WTC11 (cell line): Measurements from ENCODE around the gene CPNE4. TPM values are rescaled to one million over a fixed set of nuclear protein-coding genes. Genes with fewer than 3 reads are reported as not detected.

Source experiments
- ATAC-seq: fragments of 200-7000 bp; cut with Tn5 transposase; 2 replicates; pipeline ENCODE4 v1.10.0; 2021; ENCODE audit warnings: mild to moderate bottlenecking, moderate library complexity
- CTCF ChIA-PET: fragments of 300-600 bp; sonication (Branson Sonifier 250); formaldehyde crosslinking; loops from one replicate; lab custom pipeline; 2021; ENCODE audit warnings: antibody characterized with exemption; lab: Charles Lee
- POLR2A ChIA-PET: fragments of 350-600 bp; sonication (Branson Sonifier 250); formaldehyde crosslinking; loops from one replicate; lab custom pipeline; 2021; ENCODE audit warnings: antibody characterized with exemption; lab: Charles Lee
- DNase-seq: peaks from one replicate; pipeline ENCODE4 v3.0.0; 2021; ENCODE audit warnings: low spot score
- H3K27ac Mint-ChIP-seq: 2 replicates; pipeline ENCODE4 v1.8.0; 2021; ENCODE audit warnings: mixed read lengths
- H3K27me3 Mint-ChIP-seq: 2 replicates; pipeline ENCODE4 v1.8.0; 2021; ENCODE audit warnings: low read depth, mild to moderate bottlenecking, moderate library complexity, mixed read lengths
- H3K36me3 Mint-ChIP-seq: 2 replicates; pipeline ENCODE4 v1.8.0; 2021; ENCODE audit warnings: mixed read lengths
- H3K4me1 Mint-ChIP-seq: 2 replicates; pipeline ENCODE4 v1.8.0; 2022; ENCODE audit warnings: mixed read lengths
- H3K4me3 Mint-ChIP-seq: 2 replicates; pipeline ENCODE4 v1.8.0; 2021; ENCODE audit warnings: mild to moderate bottlenecking, moderate library complexity, mixed read lengths
- H3K9me3 Mint-ChIP-seq: 2 replicates; pipeline ENCODE4 v1.8.0; 2021; ENCODE audit warnings: mixed read lengths
- ATF2 ChIP-seq: sonication (generic); formaldehyde crosslinking; IDR thresholded peaks from 2 replicates; pipeline ENCODE4 v1.8.1; 2022; ENCODE audit warnings: low read depth, missing genetic modification reagents, borderline replicate concordance
- CREB1 ChIP-seq: sonication (generic); formaldehyde crosslinking; IDR thresholded peaks from 2 replicates; pipeline ENCODE4 v1.8.0; 2023; ENCODE audit warnings: mild to moderate bottlenecking, missing genetic modification reagents
- E2F1 ChIP-seq: sonication (generic); formaldehyde crosslinking; IDR thresholded peaks from 2 replicates; pipeline ENCODE4 v1.8.0; 2022; ENCODE audit warnings: mild to moderate bottlenecking, missing genetic modification reagents
- E2F4 ChIP-seq: sonication (generic); formaldehyde crosslinking; IDR thresholded peaks from 2 replicates; pipeline ENCODE4 v1.8.1; 2022; ENCODE audit warnings: low read depth, mild to moderate bottlenecking, moderate library complexity, missing genetic modification reagents, borderline replicate concordance
- ELF4 ChIP-seq: sonication (generic); formaldehyde crosslinking; IDR thresholded peaks from 2 replicates; pipeline ENCODE4 v1.8.1; 2022; ENCODE audit warnings: low read depth, mild to moderate bottlenecking, moderate library complexity, missing genetic modification reagents
- HMGA2 ChIP-seq: fragments of 250-450 bp; sonication (Bioruptor Pico); IDR thresholded peaks from 2 replicates; pipeline ENCODE4 v1.4.0; 2021; ENCODE audit warnings: mild to moderate bottlenecking, moderate library complexity
- NFATC4 ChIP-seq: fragments of 250-450 bp; sonication (Bioruptor Pico); IDR thresholded peaks from 2 replicates; pipeline ENCODE4 v1.9.0; 2021; ENCODE audit warnings: mild to moderate bottlenecking
- NFYB ChIP-seq: sonication (generic); formaldehyde crosslinking; conservative IDR thresholded peaks from 2 replicates; pipeline ENCODE4 v1.8.0; 2022; ENCODE audit warnings: low read depth, missing genetic modification reagents
- TEAD1 ChIP-seq: sonication (generic); formaldehyde crosslinking; IDR thresholded peaks from 2 replicates; pipeline ENCODE4 v1.8.0; 2022; ENCODE audit warnings: mild to moderate bottlenecking, missing genetic modification reagents
- TEAD4 ChIP-seq: sonication (generic); formaldehyde crosslinking; IDR thresholded peaks from 2 replicates; pipeline ENCODE4 v1.8.0; 2022; ENCODE audit warnings: mild to moderate bottlenecking, missing genetic modification reagents
- TP53 ChIP-seq: sonication (generic); formaldehyde crosslinking; IDR thresholded peaks from 2 replicates; pipeline ENCODE4 v1.8.1; 2023; ENCODE audit warnings: mild to moderate bottlenecking, missing genetic modification reagents
- ZNF121 ChIP-seq: sonication (generic); formaldehyde crosslinking; IDR thresholded peaks from 2 replicates; pipeline ENCODE4 v1.8.0; 2023; ENCODE audit warnings: missing genetic modification reagents
- ZNF263 ChIP-seq: sonication (generic); formaldehyde crosslinking; IDR thresholded peaks from 2 replicates; pipeline ENCODE4 v1.8.1; 2022; ENCODE audit warnings: low read depth, mild to moderate bottlenecking, moderate library complexity, missing genetic modification reagents
- ZSCAN18 ChIP-seq: fragments of 250-450 bp; sonication (Bioruptor Pico); IDR thresholded peaks from 2 replicates; pipeline ENCODE4 v2.1.2; 2022; ENCODE audit warnings: mild to moderate bottlenecking, moderate library complexity
- total RNA-seq: library from RNA; stranded (reverse); gene quantifications from 3 replicates; pipeline ENCODE4 v1.2.3, GENCODE V29; 2021
- TF ChIP-seq, protein P1 (sequence below): sonication (generic); formaldehyde crosslinking; conservative IDR thresholded peaks from 2 replicates; pipeline ENCODE4 v1.8.1; 2022; ENCODE audit warnings: mild to moderate bottlenecking, missing genetic modification reagents
- TF ChIP-seq, protein P2 (sequence below): sonication (generic); formaldehyde crosslinking; IDR thresholded peaks from 2 replicates; pipeline ENCODE4 v1.8.0; 2022; ENCODE audit warnings: mild to moderate bottlenecking, missing genetic modification reagents
- TF ChIP-seq, protein P3 (sequence below): sonication (generic); formaldehyde crosslinking; IDR thresholded peaks from 2 replicates; pipeline ENCODE4 v1.8.1; 2023; ENCODE audit warnings: mild to moderate bottlenecking, missing genetic modification reagents, moderate library complexity

The CPNE4 gene
- total RNA-seq, 1 experiment from 2014 or later = 2.4 TPM

- CTCF ChIA-PET = no interaction called here
- POLR2A ChIA-PET = no interaction called here
- no peaks in the 10 kb centered on the region; the same call in 1 of the 2 replicates for H3K27me3 Mint-ChIP-seq
- H3K9me3 Mint-ChIP-seq = peaks cover 31% of the 10 kb centered on the region
- no peak overlapping the region for H3K27ac Mint-ChIP-seq
- ATAC-seq (no peak), DNase-seq (no peak)
- H3K36me3 Mint-ChIP-seq = peaks cover 14% of the 10 kb centered on the region
- peaks cover 13% of the 10 kb centered on the region for H3K4me1 Mint-ChIP-seq
- H3K4me3 Mint-ChIP-seq = no peak overlapping the region
- TF ChIP-seq ZSCAN18 (CRISPR knock-in tag) = no peak
Measured at GRCh38 chr3:131658115-131658514, 376.7 kb downstream of the CPNE4 start.

- ATAC-seq (no peak), DNase-seq (no peak)
- Mint-ChIP-seq H3K4me3 (no peak overlapping the region), H3K4me1 (peaks cover 13% of the 10 kb centered on the region), H3K9me3 (peaks cover 8% of the 10 kb centered on the region), H3K27ac (no peak overlapping the region), H3K27me3 (no peaks in the 10 kb centered on the region), H3K36me3 (peaks cover under 1% of the 10 kb centered on the region; the same call in 1 of the 2 replicates)
- no peak for TF ChIP-seq ATF2 (CRISPR knock-in tag)
- POLR2A ChIA-PET = no interaction called here
- CTCF ChIA-PET = no interaction called here
Measured at GRCh38 chr3:131655070-131655690, 379.6 kb downstream of the CPNE4 start.

DNA sequence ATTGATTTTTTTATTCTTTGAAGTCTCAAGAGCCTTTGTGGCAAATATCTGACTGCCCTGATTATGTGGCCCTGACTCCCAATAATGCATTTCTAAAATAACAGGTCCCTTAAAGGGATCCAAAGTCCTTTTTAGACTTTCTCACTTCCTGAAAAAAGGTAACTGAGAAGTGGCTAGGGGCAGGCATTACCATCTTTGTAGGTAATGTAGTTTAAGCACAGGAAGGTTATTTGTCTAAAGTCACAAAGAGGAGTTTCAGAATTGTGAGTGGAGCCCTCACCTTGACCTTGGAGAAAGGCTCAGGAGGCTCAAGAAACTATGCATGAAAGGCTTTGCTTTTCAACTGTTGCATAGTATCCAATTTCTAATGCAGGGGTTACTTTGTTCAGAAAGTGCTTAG lies 389.2 kb downstream of the CPNE4 start:
- POLR2A ChIA-PET = interaction anchor here (0.6 kb wide), 1 partner anchor 19 kb away, joined by 4 read pairs; no protein-coding TSS in a partner anchor
- peaks cover 3% of the 10 kb centered on the region; the same call in 1 of the 2 replicates for H3K4me1 Mint-ChIP-seq
- no peak overlapping the region for H3K27ac Mint-ChIP-seq
- peaks cover 7% of the 10 kb centered on the region; the same call in 1 of the 2 replicates for H3K36me3 Mint-ChIP-seq
- peaks cover 12% of the 10 kb centered on the region for H3K9me3 Mint-ChIP-seq
- CTCF ChIA-PET = no interaction called here
- H3K4me3 Mint-ChIP-seq = no peak overlapping the region
- TF ChIP-seq TEAD4 (CRISPR knock-in tag) (no peak), ELF4 (CRISPR knock-in tag) (no peak), TP53 (CRISPR knock-in tag) (no peak), HMGA2 (CRISPR knock-in tag) (no peak), E2F1 (CRISPR knock-in tag) (no peak)
- H3K27me3 Mint-ChIP-seq = no peaks in the 10 kb centered on the region
- DNase-seq = no peak
- no peak for ATAC-seq

- no peak for DNase-seq
- peaks cover 2% of the 10 kb centered on the region; the same call in 1 of the 2 replicates for H3K4me1 Mint-ChIP-seq
- H3K36me3 Mint-ChIP-seq = no peaks in the 10 kb centered on the region
- no peaks in the 10 kb centered on the region for H3K9me3 Mint-ChIP-seq
- H3K27ac Mint-ChIP-seq = no peak overlapping the region
- CTCF ChIA-PET = no interaction called here
- H3K4me3 Mint-ChIP-seq = no peak overlapping the region
- TF ChIP-seq NFYB (CRISPR knock-in tag) (no peak), ELF4 (CRISPR knock-in tag) (no peak), ZNF121 (CRISPR knock-in tag) (no peak)
- TF ChIP-seq, protein P1, sequence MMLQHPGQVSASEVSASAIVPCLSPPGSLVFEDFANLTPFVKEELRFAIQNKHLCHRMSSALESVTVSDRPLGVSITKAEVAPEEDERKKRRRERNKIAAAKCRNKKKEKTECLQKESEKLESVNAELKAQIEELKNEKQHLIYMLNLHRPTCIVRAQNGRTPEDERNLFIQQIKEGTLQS (CRISPR knock-in tag) = no peak
- no peak for ATAC-seq
- POLR2A ChIA-PET = no interaction called here
- no peaks in the 10 kb centered on the region for H3K27me3 Mint-ChIP-seq
Measured at GRCh38 chr3:131636266-131636775, 398.5 kb downstream of the CPNE4 start.

GRCh38 chr3:131630807-131631206 lies 404.0 kb downstream of the CPNE4 start:
- H3K9me3 Mint-ChIP-seq = no peaks in the 10 kb centered on the region
- ChIA-PET POLR2A (no interaction called here), CTCF (no interaction called here)
- H3K27me3 Mint-ChIP-seq = no peaks in the 10 kb centered on the region
- no peaks in the 10 kb centered on the region for H3K36me3 Mint-ChIP-seq
- no peaks in the 10 kb centered on the region for H3K4me1 Mint-ChIP-seq
- no peak overlapping the region for H3K27ac Mint-ChIP-seq
- ATAC-seq (no peak), DNase-seq (no peak)
- no peak overlapping the region for H3K4me3 Mint-ChIP-seq
- TF ChIP-seq TEAD1 (CRISPR knock-in tag) (no peak), NFATC4 (no peak), ZNF263 (no peak), E2F4 (no peak), NFYB (CRISPR knock-in tag) (no peak), CREB1 (CRISPR knock-in tag) (no peak)
- TF ChIP-seq, protein P2, sequence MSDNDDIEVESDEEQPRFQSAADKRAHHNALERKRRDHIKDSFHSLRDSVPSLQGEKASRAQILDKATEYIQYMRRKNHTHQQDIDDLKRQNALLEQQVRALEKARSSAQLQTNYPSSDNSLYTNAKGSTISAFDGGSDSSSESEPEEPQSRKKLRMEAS = no peak
- TF ChIP-seq, protein P3, sequence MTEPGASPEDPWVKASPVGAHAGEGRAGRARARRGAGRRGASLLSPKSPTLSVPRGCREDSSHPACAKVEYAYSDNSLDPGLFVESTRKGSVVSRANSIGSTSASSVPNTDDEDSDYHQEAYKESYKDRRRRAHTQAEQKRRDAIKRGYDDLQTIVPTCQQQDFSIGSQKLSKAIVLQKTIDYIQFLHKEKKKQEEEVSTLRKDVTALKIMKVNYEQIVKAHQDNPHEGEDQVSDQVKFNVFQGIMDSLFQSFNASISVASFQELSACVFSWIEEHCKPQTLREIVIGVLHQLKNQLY (CRISPR knock-in tag) = no peak
